Endodermal cell (in vitro differentiated cells): Measurements from ENCODE around the gene SIMC1. TPM values are rescaled to one million over a fixed set of nuclear protein-coding genes. Genes with fewer than 3 reads are reported as not detected.

Experiments used
- DNase-seq: peaks from one replicate; pipeline ENCODE4 v3.0.0-alpha.2; 2017
- H3K27ac ChIP-seq: 2 replicates; pipeline ENCODE4 v1.5.1; 2013; ENCODE audit warnings: mild to moderate bottlenecking, low read depth, low read length, moderate library complexity
- H3K27me3 ChIP-seq: 2 replicates; pipeline ENCODE4 v1.6.1; 2013; ENCODE audit warnings: mild to moderate bottlenecking, low read length, moderate library complexity; ENCODE audit not compliant: insufficient read depth, control insufficient read depth, poor library complexity, severe bottlenecking
- H3K36me3 ChIP-seq: 2 replicates; pipeline ENCODE4 v1.7.0; 2013; ENCODE audit warnings: mild to moderate bottlenecking, low read length, moderate library complexity; ENCODE audit not compliant: control insufficient read depth, insufficient read depth
- H3K4me1 ChIP-seq: one replicate; pipeline ENCODE4 v1.7.0; 2013; ENCODE audit warnings: low read length; ENCODE audit not compliant: control insufficient read depth, insufficient read depth
- H3K4me3 ChIP-seq: 2 replicates; pipeline ENCODE4 v1.5.1; 2013; ENCODE audit warnings: mild to moderate bottlenecking, low read length, moderate library complexity
- H3K9ac ChIP-seq: 2 replicates; pipeline ENCODE4 v1.6.1; 2013; ENCODE audit warnings: mild to moderate bottlenecking, low read length, moderate library complexity; ENCODE audit not compliant: poor library complexity, severe bottlenecking; ENCODE audit errors: extremely low read depth
- H3K9me3 ChIP-seq: 2 replicates; pipeline ENCODE4 v1.6.1; 2013; ENCODE audit warnings: mild to moderate bottlenecking, low read length, moderate library complexity; ENCODE audit not compliant: control insufficient read depth
- H3K27ac Mint-ChIP-seq: 2 replicates; pipeline ENCODE4 v1.8.0; 2020; ENCODE audit warnings: mixed read lengths
- H3K27me3 Mint-ChIP-seq: 2 replicates; pipeline ENCODE4 v1.8.0; 2021; ENCODE audit warnings: mild to moderate bottlenecking, mixed read lengths; ENCODE audit not compliant: insufficient read depth
- H3K36me3 Mint-ChIP-seq: 2 replicates; pipeline ENCODE4 v1.8.0; 2020; ENCODE audit warnings: low read depth, mixed read lengths
- H3K4me1 Mint-ChIP-seq: 2 replicates; pipeline ENCODE4 v1.8.0; 2020; ENCODE audit warnings: mixed read lengths
- H3K4me3 Mint-ChIP-seq: 2 replicates; pipeline ENCODE4 v1.8.0; 2020; ENCODE audit warnings: mild to moderate bottlenecking, moderate library complexity, mixed read lengths
- H3K9me3 Mint-ChIP-seq: 2 replicates; pipeline ENCODE4 v1.8.0; 2020; ENCODE audit warnings: mild to moderate bottlenecking, mixed read lengths
- WGBS, 2 experiments: methylation state at CpG; one replicate each; pipeline versions ENCODE4 v1.1.5 to v1.1.7; 2013; ENCODE audit warnings: missing lambda C conversion rate in 2 of 2, mixed read lengths in 1 of 2; ENCODE audit not compliant: insufficient coverage in 1 of 2, insufficient read length in 1 of 2; 5-methylcytosine and 5-hydroxymethylcytosine counted together
- total RNA-seq, 2 donors: library from RNA; stranded (reverse); fragmentation: NEBNext Ultra II Directional in 1 of 2; extraction: Animal tissue kit (Norgen Biotek cat#: 25700) in 1 of 2; gene quantifications; 2 replicates in 1 of 2; 3 replicates in 1 of 2; pipeline ENCODE4 v1.2.1, GENCODE V29; 2021
- TF ChIP-seq, protein P1 (sequence below): fragments of 200-600 bp; sonication (generic); conservative IDR thresholded peaks from 2 replicates; pipeline ENCODE4 v1.5.0; 2021; ENCODE audit warnings: antibody characterized with exemption, mild to moderate bottlenecking

The SIMC1 gene
- total RNA-seq, 2 donors from 2014 or later: 23.5 to 35.8 TPM

DNA sequence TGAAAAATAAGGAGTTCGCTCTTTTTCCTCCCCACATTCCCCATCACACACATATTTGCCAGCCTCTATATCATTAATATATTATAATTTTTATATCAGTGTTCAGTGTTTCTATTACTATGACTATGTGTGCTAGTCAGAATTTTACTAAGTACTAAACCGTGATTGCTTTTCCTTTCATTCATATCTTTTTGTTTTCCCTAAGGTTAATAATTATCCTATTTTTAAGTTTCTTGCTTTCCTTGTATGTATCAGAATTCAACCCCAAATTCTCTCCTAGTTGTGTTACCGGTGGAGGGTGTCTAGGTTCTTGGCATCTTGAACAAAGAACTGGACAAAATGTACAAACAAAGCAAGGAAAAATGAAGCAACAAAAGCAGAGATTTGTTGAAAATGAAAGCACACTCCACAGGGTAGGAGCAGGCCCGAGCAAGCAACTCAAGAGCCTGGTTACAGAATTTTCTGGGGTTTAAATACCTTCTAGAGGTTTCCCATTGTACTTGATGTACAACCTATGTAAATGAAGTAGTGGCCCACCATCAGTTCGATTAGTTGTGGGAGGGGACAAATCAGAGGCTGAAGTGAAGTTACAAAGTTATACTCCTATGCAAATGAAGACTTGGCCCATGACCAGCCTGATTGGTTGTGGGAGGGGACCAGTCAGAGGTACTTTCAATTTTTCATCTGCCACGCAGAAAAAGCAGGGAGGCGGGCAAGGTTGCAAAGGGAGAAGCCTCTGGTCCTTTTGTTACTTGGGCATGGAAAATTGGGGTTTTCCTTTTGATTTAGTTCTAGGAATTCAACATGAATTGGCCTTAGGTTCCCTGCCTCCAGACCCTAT, 79.5 kb downstream of the SIMC1 start:
- 95 to 100% methylated on average over 2 to 7 of the region's 7 CpGs for WGBS, 2 experiments
- Histone ChIP-seq H3K36me3 (peaks cover 56% of the 10 kb centered on the region), H3K9me3 (no peaks in the 10 kb centered on the region), H3K4me1 (no peaks in the 10 kb centered on the region), H3K27ac (no peak overlapping the region), H3K27me3 (no peaks in the 10 kb centered on the region), H3K4me3 (no peak overlapping the region), H3K9ac (no peak overlapping the region)
- Mint-ChIP-seq H3K27ac (no peak overlapping the region), H3K27me3 (no peaks in the 10 kb centered on the region), H3K4me3 (no peak overlapping the region), H3K36me3 (peaks cover 48% of the 10 kb centered on the region), H3K9me3 (no peaks in the 10 kb centered on the region), H3K4me1 (no peaks in the 10 kb centered on the region)
- DNase-seq: no peak
- TF ChIP-seq, protein P1, sequence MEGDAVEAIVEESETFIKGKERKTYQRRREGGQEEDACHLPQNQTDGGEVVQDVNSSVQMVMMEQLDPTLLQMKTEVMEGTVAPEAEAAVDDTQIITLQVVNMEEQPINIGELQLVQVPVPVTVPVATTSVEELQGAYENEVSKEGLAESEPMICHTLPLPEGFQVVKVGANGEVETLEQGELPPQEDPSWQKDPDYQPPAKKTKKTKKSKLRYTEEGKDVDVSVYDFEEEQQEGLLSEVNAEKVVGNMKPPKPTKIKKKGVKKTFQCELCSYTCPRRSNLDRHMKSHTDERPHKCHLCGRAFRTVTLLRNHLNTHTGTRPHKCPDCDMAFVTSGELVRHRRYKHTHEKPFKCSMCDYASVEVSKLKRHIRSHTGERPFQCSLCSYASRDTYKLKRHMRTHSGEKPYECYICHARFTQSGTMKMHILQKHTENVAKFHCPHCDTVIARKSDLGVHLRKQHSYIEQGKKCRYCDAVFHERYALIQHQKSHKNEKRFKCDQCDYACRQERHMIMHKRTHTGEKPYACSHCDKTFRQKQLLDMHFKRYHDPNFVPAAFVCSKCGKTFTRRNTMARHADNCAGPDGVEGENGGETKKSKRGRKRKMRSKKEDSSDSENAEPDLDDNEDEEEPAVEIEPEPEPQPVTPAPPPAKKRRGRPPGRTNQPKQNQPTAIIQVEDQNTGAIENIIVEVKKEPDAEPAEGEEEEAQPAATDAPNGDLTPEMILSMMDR: no peak

DNA sequence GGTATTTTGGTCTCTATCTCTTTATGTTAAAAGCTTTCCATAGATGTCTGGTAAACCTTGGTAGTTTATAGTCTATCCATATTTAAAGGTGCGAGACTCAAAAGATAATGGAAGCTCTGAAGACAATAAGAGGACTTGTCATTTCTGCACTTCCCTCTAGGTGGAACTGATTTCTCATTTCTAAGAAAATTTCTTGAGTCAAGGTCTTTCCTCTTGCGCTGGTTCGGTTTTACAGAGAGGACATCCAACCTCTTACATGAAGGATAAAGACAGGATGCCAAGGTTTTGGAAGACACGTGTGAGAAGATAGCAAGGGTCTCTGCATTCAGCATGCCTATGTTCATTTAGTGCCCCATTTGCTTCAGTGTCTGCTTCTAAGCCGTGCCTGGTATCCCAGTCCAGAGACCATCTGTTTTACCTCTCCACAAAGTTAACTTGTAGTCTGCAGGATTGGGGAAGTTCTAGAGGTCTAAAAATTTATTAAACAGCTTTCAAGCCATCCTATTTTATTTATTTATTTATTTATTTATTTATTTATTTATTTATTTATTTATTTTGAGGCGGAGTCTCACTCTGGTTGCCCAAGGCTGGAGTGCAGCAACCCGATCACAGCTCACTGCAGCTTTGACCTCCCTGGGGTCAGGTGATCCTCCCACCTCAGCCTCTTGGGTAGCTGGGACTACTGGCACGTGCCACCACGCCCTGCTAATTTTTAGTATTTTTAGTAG, 81.8 kb downstream of the SIMC1 start:
- H3K27me3 ChIP-seq: no peaks in the 10 kb centered on the region
- H3K9me3 ChIP-seq: no peaks in the 10 kb centered on the region
- Mint-ChIP-seq H3K27ac (no peak overlapping the region), H3K4me3 (no peak overlapping the region), H3K4me1 (no peaks in the 10 kb centered on the region), H3K9me3 (no peaks in the 10 kb centered on the region), H3K36me3 (peaks cover 50% of the 10 kb centered on the region), H3K27me3 (no peaks in the 10 kb centered on the region)
- 80 to 93% methylated on average over 6 to 9 of the region's 9 CpGs for WGBS, 2 experiments
- H3K4me3 ChIP-seq: no peak overlapping the region
- no peaks in the 10 kb centered on the region for H3K4me1 ChIP-seq
- peaks cover 61% of the 10 kb centered on the region for H3K36me3 ChIP-seq
- DNase-seq: no peak
- H3K9ac ChIP-seq: no peak overlapping the region
- TF ChIP-seq, protein P1: peak; percentile 52
- no peak overlapping the region for H3K27ac ChIP-seq

DNA sequence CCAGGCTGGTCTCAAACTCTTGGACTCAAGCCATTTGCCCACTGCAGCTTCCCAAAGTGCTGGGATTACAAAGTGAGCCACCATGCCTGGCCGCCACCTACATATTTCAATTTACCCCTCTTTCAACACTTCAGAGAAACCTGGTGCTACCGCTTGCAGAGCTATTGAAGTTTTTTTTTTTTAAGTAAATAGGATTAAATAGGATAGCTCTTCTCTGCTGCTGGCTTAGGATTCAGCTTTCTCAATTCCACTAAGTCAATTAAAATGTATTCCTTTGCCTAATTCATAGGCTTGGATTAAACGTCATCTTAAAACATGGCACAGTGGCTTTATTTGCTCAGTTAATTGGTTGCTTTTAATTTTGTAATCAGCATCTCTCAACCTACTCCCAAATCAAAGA, 82.4 kb downstream of the SIMC1 start:
- H3K36me3 Mint-ChIP-seq: peaks cover 45% of the 10 kb centered on the region

More for the DNA sequence above, 82.4 kb downstream of the SIMC1 start:
- H3K4me1 ChIP-seq: no peaks in the 10 kb centered on the region
- Mint-ChIP-seq H3K4me1 (no peaks in the 10 kb centered on the region), H3K9me3 (no peaks in the 10 kb centered on the region), H3K27ac (no peak overlapping the region), H3K27me3 (no peaks in the 10 kb centered on the region), H3K4me3 (no peak overlapping the region)
- WGBS, 2 experiments: 90 to 100% methylated on average over 2 to 3 of the region's 3 CpGs
- DNase-seq: no peak
- H3K27me3 ChIP-seq: no peaks in the 10 kb centered on the region
- TF ChIP-seq, protein P1: no peak
- H3K9ac ChIP-seq: no peak overlapping the region
- H3K36me3 ChIP-seq: peaks cover 57% of the 10 kb centered on the region
- H3K4me3 ChIP-seq: no peak overlapping the region
- H3K9me3 ChIP-seq: no peaks in the 10 kb centered on the region
- no peak overlapping the region for H3K27ac ChIP-seq
